ENCODE measurements around the gene CNGB1. TPM values are rescaled to one million over a fixed set of nuclear protein-coding genes. Genes with fewer than 3 reads are reported as not detected.
A peak's percentile ranks its signal among the peaks of the same experiment; 100 is the strongest.

The CNGB1 gene
- total RNA-seq, 1 donor from 2014 or later: not detected

DNA sequence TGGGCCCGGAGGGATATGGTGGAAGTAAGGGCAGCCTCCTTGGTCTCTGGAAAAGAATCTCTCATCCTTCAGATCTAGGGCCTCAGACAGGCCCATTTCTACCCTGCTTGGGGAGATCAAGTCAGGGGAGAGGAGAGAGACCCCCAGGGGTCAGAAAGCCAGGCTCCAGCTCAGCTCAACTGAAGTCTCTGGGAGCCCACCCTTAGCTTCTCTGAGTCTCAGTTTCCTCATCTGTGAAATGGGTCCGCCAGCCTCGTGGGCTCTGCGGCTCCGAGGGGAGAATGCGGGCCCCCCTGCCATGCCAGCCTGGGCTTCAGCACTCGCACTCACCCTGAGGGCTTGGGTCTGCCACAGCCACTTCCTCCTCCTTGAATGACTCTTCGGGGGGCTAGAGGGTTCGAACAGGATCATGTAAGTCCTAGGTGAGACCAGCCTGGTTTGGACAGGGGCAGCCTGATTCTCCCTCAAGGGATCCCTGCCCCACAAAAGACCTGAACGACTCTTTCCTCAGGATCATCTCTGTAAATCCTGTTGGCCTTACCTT lies 6.7 kb downstream of the CNGB1 start:
- H3K36me3 Mint-ChIP-seq (ENCODE audit: low read depth): no peaks in the 10 kb centered on the region
- DNase-seq (ENCODE audit: low spot score): peak; percentile 35
- H3K27ac Mint-ChIP-seq (ENCODE audit: unreplicated experiment): no peak overlapping the region
- peaks cover 12% of the 10 kb centered on the region for H3K27me3 Mint-ChIP-seq (ENCODE audit: low read depth)
- TF ChIP-seq, protein P1, sequence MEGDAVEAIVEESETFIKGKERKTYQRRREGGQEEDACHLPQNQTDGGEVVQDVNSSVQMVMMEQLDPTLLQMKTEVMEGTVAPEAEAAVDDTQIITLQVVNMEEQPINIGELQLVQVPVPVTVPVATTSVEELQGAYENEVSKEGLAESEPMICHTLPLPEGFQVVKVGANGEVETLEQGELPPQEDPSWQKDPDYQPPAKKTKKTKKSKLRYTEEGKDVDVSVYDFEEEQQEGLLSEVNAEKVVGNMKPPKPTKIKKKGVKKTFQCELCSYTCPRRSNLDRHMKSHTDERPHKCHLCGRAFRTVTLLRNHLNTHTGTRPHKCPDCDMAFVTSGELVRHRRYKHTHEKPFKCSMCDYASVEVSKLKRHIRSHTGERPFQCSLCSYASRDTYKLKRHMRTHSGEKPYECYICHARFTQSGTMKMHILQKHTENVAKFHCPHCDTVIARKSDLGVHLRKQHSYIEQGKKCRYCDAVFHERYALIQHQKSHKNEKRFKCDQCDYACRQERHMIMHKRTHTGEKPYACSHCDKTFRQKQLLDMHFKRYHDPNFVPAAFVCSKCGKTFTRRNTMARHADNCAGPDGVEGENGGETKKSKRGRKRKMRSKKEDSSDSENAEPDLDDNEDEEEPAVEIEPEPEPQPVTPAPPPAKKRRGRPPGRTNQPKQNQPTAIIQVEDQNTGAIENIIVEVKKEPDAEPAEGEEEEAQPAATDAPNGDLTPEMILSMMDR (IDR thresholded peaks at IDR 0.05): no peak
- H3K4me3 Mint-ChIP-seq (ENCODE audit: unreplicated experiment): no peak overlapping the region
- no peaks in the 10 kb centered on the region for H3K4me1 Mint-ChIP-seq (ENCODE audit: low read depth)
- no peaks in the 10 kb centered on the region for H3K9me3 Mint-ChIP-seq (ENCODE audit: low read depth)

DNA sequence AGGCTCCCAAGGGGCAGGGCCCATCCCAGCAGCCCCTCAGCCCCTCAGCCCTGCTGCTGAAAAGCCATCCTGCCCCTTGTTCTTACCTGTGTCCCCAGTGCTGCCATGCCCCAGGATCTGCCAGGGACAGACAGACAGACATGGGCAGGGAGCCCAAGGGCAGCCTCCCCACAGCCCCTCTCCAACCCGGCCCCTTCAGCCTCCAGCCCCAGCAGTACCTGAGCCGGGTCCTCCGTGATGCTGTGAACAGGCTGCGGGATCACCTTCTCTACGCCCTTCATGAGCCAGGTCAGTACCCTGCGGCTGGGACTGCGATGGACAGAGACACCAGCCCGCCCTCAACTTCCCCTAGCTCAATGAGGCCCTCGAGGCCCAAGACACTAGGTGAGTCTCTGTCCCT lies 8.2 kb downstream of the CNGB1 start:
- no peaks in the 10 kb centered on the region for H3K4me1 Mint-ChIP-seq (ENCODE audit: low read depth)
- no peak overlapping the region for H3K4me3 Mint-ChIP-seq (ENCODE audit: unreplicated experiment)
- peaks cover 14% of the 10 kb centered on the region for H3K27me3 Mint-ChIP-seq (ENCODE audit: low read depth)
- no peaks in the 10 kb centered on the region for H3K36me3 Mint-ChIP-seq (ENCODE audit: low read depth)
- H3K27ac Mint-ChIP-seq (ENCODE audit: unreplicated experiment): no peak overlapping the region
- DNase-seq (ENCODE audit: low spot score): peak; percentile 81
- TF ChIP-seq, protein P1 (IDR thresholded peaks at IDR 0.05): no peak
- no peaks in the 10 kb centered on the region for H3K9me3 Mint-ChIP-seq (ENCODE audit: low read depth)

DNA sequence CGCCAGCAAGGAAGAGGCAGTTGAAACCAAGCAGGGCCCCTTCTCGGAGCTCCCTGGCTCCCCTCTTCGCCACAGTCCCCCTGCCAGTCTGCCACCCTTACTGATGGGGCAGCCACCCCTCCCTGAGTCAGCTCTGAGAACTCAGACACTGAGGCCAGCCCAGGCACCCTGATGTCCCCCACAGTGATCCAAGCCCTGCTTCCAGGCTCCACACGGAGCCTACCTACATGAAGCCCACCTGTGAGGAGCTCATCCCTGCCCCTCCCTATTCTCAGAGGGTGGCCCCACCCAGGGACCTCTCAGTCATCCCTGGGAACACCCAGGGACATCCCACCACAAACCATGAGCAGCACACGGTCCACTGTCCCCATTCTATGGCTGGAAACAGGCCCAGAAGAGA lies 8.9 kb downstream of the CNGB1 start:
- Mint-ChIP-seq H3K27ac (ENCODE audit: unreplicated experiment) (no peak overlapping the region), H3K9me3 (ENCODE audit: low read depth) (no peaks in the 10 kb centered on the region), H3K4me3 (ENCODE audit: unreplicated experiment) (no peak overlapping the region), H3K4me1 (ENCODE audit: low read depth) (no peaks in the 10 kb centered on the region), H3K36me3 (ENCODE audit: low read depth) (no peaks in the 10 kb centered on the region), H3K27me3 (ENCODE audit: low read depth) (peaks cover 13% of the 10 kb centered on the region)
- TF ChIP-seq, protein P1 (IDR thresholded peaks at IDR 0.05): no peak
- peak; percentile 61 for DNase-seq (ENCODE audit: low spot score)

DNA sequence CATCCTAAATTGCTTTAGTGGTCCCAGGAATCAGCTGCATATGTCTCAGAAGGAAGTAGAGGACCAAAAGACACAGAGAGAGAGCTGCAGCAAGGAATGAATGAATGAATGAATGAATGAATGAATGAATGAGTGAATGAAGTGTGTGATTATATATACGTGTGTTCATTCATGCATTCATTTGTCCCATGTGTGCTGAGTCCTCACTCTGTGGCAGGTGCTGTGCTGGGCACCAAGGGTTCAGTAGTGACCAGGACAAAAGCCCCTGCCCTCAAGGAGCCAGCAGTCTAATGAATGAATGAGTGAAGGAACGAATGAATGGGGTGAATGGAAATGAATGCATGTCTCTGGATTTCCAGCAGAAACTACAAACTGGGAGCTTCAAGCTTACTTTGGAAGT lies 9.4 kb downstream of the CNGB1 start:
- Mint-ChIP-seq H3K9me3 (ENCODE audit: low read depth) (no peaks in the 10 kb centered on the region), H3K36me3 (ENCODE audit: low read depth) (no peaks in the 10 kb centered on the region), H3K4me3 (ENCODE audit: unreplicated experiment) (no peak overlapping the region), H3K4me1 (ENCODE audit: low read depth) (no peaks in the 10 kb centered on the region), H3K27me3 (ENCODE audit: low read depth) (peaks cover 13% of the 10 kb centered on the region), H3K27ac (ENCODE audit: unreplicated experiment) (no peak overlapping the region)
- peak; percentile 18 for DNase-seq (ENCODE audit: low spot score)
- TF ChIP-seq, protein P1 (IDR thresholded peaks at IDR 0.05): no peak

DNA sequence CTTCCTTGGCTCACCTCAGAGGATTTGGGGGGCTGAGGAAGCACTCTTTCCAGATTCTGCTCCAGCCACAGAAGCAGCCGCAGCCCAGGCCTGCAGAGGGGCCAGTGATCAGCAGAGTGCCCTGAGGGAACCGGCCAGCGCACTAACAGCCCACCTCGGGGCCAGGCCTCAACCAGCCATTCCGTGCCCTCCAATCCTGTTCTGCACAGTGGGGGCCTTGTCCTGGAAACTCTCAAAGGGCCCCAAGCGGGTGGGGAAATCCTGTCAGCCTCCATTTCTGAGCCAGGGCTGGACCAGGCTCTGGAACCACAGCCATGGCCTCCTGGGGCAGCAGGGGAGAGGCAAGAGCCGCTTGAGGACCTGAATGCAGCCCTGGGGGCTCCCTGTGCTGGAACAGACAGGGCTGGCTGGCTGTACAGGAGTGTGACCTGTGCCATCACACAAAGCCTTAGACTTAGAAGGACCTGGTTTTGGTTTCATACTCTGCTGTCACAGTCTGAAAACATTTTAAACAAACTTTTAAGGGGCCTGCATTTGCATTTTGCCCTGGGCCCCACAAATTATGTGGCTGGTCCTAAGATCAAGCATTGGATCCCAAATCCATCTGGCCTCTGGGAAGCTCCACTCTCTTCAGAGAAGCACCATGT lies 10.0 kb downstream of the CNGB1 start:
- H3K4me3 Mint-ChIP-seq (ENCODE audit: unreplicated experiment): no peak overlapping the region
- H3K27ac Mint-ChIP-seq (ENCODE audit: unreplicated experiment): no peak overlapping the region
- H3K36me3 Mint-ChIP-seq (ENCODE audit: low read depth): no peaks in the 10 kb centered on the region
- TF ChIP-seq, protein P1 (IDR thresholded peaks at IDR 0.05): no peak
- H3K9me3 Mint-ChIP-seq (ENCODE audit: low read depth): no peaks in the 10 kb centered on the region
- peak; percentile 59 for DNase-seq (ENCODE audit: low spot score)
- H3K27me3 Mint-ChIP-seq (ENCODE audit: low read depth): peaks cover 13% of the 10 kb centered on the region
- H3K4me1 Mint-ChIP-seq (ENCODE audit: low read depth): no peaks in the 10 kb centered on the region

Measured in chondrocyte (in vitro differentiated cells).